HFF-Myc (cell line): ENCODE data around the gene MUL1.

Source experiments
- DNase-seq: peaks from one replicate; pipeline ENCODE4 v3.0.0-alpha.2; 2011; ENCODE audit warnings: low read depth; ENCODE audit errors: extremely low read depth
- H3K4me3 ChIP-seq: replicated peaks from 2 replicates; pipeline ENCODE4 v1.5.1; 2011; ENCODE audit warnings: low read depth, mild to moderate bottlenecking, control low read depth, low read length
- CTCF ChIP-seq: IDR thresholded peaks from 2 replicates; pipeline ENCODE4 v1.5.1; 2012; ENCODE audit warnings: mild to moderate bottlenecking, low read depth, low read length, control low read depth; ENCODE audit errors: missing control alignments

The MUL1 gene

DNA sequence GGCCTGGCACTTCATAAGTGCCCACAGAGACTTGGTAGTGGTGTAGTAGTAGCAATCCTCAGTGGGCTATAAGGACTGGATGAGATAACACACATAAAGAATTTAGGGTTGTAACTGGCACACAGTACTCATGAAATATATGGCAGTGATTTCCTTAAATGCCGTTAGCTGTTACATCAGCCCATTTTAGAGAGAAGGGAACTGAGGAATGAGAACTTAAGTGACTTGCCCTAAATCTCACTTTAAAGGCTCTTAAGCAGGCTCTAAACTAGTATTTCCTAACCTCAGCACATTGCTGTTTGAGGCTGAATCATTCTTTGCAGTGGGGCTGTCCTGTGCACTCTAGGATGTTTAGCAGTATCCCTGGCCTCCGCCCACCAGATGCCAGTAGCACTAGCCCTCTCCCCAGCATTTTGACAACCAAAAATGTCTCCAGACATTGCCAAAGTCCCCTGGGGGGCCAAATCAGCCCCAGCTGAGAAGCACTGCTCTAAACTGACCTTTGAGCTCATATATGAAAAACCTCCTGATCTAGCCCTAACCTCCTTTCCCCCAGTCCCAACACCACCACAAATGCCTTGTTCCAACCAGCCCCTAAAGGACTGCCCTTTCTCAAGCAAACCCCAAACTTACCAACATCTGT is 33.5 kb downstream of the MUL1 start:
- DNase-seq, result no peak
- H3K4me3 ChIP-seq, result no peak overlapping the region
- TF ChIP-seq CTCF, result no peak

- H3K4me3 ChIP-seq, result no peak overlapping the region
- no peak for TF ChIP-seq CTCF
- no peak for DNase-seq
Measured at GRCh38 chr1:20473894-20474293, 34.1 kb downstream of the MUL1 start.

GRCh38 chr1:20472860-20473711 is 34.9 kb downstream of the MUL1 start:
- DNase-seq, result no peak
- TF ChIP-seq CTCF, result no peak
- no peak overlapping the region for H3K4me3 ChIP-seq

DNA sequence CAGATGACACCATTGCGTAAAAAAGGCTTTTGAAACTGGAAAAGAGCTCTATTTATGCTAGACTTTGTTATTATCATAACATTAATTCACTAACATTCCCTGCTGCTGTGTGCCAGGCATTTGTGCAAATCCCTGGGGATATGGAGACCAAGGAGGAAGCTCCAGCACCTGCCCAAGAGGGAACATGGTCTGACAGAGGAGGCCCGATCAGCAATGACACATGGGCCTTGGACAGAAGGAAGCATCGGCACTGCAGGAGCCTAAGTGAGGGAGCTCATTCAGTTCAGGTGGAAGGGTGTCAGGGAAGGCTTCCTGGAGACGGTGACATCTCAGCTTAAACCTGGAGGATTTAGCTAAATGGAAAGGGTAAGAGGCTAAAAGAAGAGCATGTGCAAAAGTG is 35.8 kb downstream of the MUL1 start:
- H3K4me3 ChIP-seq, result no peak overlapping the region
- DNase-seq, result no peak
- TF ChIP-seq CTCF, result no peak

- no peak for DNase-seq
- TF ChIP-seq CTCF, result no peak
Measured at GRCh38 chr1:20470194-20470593, 37.8 kb downstream of the MUL1 start.

GRCh38 chr1:20469406-20470076 is 38.4 kb downstream of the MUL1 start:
- no peak overlapping the region for H3K4me3 ChIP-seq
- no peak for DNase-seq
- TF ChIP-seq CTCF, result no peak

More at GRCh38 chr1:20470194-20470593, 37.8 kb downstream of the MUL1 start:
- H3K4me3 ChIP-seq, result no peak overlapping the region
